Gastroesophageal sphincter (tissue), 3 donors: Measurements from ENCODE around the gene ANO4.

ENCODE experiments used
- EP300 ChIP-seq: sonication (generic); formaldehyde crosslinking; IDR thresholded peaks from one replicate; pipeline ENCODE4 v1.6.1; 2017; ENCODE audit warnings: antibody characterized with exemption, mild to moderate bottlenecking
- POLR2A ChIP-seq, 2 donors: fragments of 450-650 bp; IDR thresholded peaks; one replicate each; pipeline ENCODE4 v1.6.1; 2017; ENCODE audit warnings: antibody characterized with exemption in 2 of 2, mild to moderate bottlenecking in 2 of 2, moderate library complexity in 1 of 2
- TF ChIP-seq, protein P1 (sequence below), 4 experiments: fragments of 200-600 bp in 2 of 4; fragments of 450-650 bp in 2 of 4; sonication (generic) in 1 of 4; IDR thresholded peaks; one replicate each; pipeline ENCODE4 v1.5.1; 2017 to 2019; ENCODE audit warnings: antibody characterized with exemption in 4 of 4, mild to moderate bottlenecking in 2 of 4, moderate library complexity in 2 of 4

- TF ChIP-seq, protein P1, sequence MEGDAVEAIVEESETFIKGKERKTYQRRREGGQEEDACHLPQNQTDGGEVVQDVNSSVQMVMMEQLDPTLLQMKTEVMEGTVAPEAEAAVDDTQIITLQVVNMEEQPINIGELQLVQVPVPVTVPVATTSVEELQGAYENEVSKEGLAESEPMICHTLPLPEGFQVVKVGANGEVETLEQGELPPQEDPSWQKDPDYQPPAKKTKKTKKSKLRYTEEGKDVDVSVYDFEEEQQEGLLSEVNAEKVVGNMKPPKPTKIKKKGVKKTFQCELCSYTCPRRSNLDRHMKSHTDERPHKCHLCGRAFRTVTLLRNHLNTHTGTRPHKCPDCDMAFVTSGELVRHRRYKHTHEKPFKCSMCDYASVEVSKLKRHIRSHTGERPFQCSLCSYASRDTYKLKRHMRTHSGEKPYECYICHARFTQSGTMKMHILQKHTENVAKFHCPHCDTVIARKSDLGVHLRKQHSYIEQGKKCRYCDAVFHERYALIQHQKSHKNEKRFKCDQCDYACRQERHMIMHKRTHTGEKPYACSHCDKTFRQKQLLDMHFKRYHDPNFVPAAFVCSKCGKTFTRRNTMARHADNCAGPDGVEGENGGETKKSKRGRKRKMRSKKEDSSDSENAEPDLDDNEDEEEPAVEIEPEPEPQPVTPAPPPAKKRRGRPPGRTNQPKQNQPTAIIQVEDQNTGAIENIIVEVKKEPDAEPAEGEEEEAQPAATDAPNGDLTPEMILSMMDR (IDR thresholded peaks at IDR 0.05) = no peak
- no peak for TF ChIP-seq EP300
- no peak for TF ChIP-seq POLR2A (IDR thresholded peaks at IDR 0.05)
Observed at GRCh38 chr12:101042211-101042610, 247.6 kb downstream of the ANO4 start.
